GM12875 (cell line): Measurements from ENCODE around the gene AREG.

Experiments used
- H3K4me3 ChIP-seq: one replicate; pipeline ENCODE4 v1.5.1; 2011; ENCODE audit warnings: low read depth, low read length, control low read depth
- CTCF ChIP-seq: IDR thresholded peaks from 2 replicates; pipeline ENCODE4 v1.5.1; 2011; ENCODE audit warnings: low read depth, mild to moderate bottlenecking, control low read depth, inconsistent platforms, low read length, moderate library complexity, borderline replicate concordance; ENCODE audit not compliant: insufficient read depth

Gene AREG

DNA sequence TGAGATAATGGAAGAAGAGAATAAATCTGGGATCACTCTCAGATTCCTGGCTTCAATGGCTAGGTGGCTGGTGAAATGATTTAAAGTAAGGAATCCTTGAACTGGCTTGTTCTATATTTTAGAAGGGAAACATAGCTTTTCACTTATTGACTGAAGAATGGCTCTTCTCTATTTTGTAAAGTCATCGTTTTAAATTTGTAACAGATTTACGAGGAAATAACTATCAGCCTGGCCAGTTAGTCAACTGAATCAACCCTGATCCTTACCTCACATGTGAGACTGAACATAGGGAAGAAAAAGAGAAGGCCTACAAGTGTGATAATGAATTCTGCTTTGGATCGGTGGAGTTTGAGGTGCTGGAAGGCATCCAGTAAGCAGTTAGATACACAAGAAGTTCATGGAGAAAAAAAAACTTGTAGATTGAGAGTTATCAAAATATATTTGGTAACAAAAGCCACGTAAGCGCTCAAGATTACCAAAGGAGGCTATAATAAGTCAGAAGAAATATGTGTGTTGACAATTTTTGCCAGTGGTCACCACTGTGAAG is 12.0 kb downstream of the AREG start:
- no peak overlapping the region for H3K4me3 ChIP-seq
- TF ChIP-seq CTCF = no peak

DNA sequence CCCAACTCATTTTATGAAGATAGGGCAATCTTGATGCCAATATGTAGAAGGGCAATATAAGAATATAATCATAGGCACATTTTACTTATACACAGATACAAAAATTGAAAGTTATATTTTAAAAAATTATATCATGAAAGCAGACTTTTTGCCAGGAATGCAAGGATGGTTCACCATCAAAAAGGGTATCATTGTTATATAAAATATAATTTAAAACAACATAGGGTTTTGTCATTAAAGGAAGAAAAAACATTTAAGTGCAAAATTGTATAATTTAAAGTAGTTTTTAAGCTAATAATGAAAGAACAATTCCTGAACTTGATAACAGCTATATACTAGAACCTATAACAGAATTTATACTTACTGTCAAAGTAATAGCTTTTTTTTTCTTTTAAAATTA is 15.9 kb downstream of the AREG start:
- no peak for TF ChIP-seq CTCF

DNA sequence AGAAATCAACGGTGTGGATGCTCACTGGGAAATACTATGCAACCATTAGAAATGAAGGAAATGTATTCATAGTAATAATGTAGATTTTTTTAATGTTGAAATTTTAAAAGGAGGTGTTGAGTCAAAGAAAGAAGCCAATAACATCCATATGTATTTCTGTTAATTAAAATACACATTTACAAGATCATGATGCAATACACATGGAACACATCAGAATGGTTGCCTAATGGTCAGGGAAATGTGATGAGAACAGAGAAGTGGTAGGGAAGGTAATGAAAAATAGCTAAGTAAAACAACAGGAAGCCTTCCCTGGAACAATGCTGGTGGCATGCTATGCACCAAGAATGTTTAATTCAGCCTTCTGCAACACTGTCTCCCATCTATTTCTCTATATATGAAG is 18.2 kb downstream of the AREG start:
- no peak overlapping the region for H3K4me3 ChIP-seq
- no peak for TF ChIP-seq CTCF

More for the DNA sequence above, 15.9 kb downstream of the AREG start:
- H3K4me3 ChIP-seq = no peak overlapping the region

GRCh38 chr4:74464291-74464690 is 19.4 kb downstream of the AREG start:
- TF ChIP-seq CTCF = no peak
- H3K4me3 ChIP-seq = no peak overlapping the region

GRCh38 chr4:74466242-74466641 is 21.3 kb downstream of the AREG start:
- H3K4me3 ChIP-seq = no peak overlapping the region
- no peak for TF ChIP-seq CTCF

- no peak overlapping the region for H3K4me3 ChIP-seq
- TF ChIP-seq CTCF = no peak
Observed at GRCh38 chr4:74471264-74471663, 26.3 kb downstream of the AREG start.

DNA sequence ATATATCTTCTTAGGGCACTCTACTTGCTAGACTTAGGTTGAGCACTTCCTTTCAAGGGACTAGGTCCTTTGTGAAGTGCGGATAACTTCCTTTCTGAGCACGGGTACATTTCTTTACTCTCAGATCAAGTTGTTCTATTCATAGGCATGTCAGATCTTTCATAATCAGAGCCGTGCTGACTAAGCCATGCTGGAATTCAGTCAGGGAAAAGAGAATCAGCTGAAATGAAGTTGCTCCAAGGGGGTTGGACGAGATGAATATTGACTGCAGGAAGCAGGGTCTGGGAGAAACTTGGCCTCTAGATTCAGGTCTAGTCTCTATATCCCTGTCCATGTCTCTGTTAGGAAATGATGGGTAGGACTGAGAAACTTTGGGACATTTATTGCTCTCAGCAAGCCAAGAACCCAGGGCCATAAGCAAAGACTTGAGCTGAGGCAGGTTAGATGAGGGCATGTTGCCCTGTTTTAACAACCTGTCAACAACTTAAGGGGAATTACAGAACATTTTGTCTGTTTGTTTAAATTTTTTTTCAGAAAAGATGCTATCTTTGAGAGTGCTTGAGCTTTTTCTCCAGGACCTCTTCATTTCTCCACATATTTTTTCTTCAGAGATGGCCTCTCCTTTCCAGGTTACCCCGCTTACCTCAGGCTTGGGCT is 28.3 kb downstream of the AREG start:
- no peak overlapping the region for H3K4me3 ChIP-seq
- TF ChIP-seq CTCF = no peak
